Heart left ventricle (tissue), 13 donors: ENCODE data around the gene ZNF14.
A peak's percentile ranks its signal among the peaks of the same experiment; 100 is the strongest.

Experiments used
- POLR2A ChIP-seq, 2 donors: fragments of 450-650 bp; IDR thresholded peaks; one replicate each; pipeline ENCODE4 v1.6.1; 2017; ENCODE audit warnings: antibody characterized with exemption in 2 of 2, mild to moderate bottlenecking in 2 of 2, moderate library complexity in 2 of 2
- TF ChIP-seq, protein P1 (sequence below), 12 donors: fragments of 200-600 bp; sonication (generic) in 4 of 12; IDR thresholded peaks; one replicate each; pipeline versions ENCODE4 v1.5.0 to v1.8.0; 2018 to 2022; ENCODE audit warnings: antibody characterized with exemption in 12 of 12, mild to moderate bottlenecking in 5 of 12
- donor health status: ischemic (EF 13 %, LVEDD 7.1; RV severe dilation, severe dysfunction).
- donor health status: DM: no; HTN: yes; CAD: no.
- donor health status: DM: no; HTN: no; CAD: no.
- donor health status: ischemic (EF 25% LVEDD 6.9; RV normal size, moderate dysfunction).
- donor health status: ischemic (EF 25% LVEDD 5.7; RV mildly dilated, moderate dysfunction).
- donor health status: ischemic (EF 35%, LVEDD 5.7; RV mildly dilated, moderate dysfunction).
- donor health status: nonischemic (EF 11% LVEDD 7.7; RV severe dilation, severe dysfunction).
- donor health status: DM: yes; HTN: yes; CAD: no.
- donor health status: PGD.
- donor health status: ischemic (EF 29% LVEDD 5.4; RV normal size, mild dysfunction).
- donor health status: nonischemic (EF 23%, LVEDD 6.1; RV moderate dilation, normal function).

DNA sequence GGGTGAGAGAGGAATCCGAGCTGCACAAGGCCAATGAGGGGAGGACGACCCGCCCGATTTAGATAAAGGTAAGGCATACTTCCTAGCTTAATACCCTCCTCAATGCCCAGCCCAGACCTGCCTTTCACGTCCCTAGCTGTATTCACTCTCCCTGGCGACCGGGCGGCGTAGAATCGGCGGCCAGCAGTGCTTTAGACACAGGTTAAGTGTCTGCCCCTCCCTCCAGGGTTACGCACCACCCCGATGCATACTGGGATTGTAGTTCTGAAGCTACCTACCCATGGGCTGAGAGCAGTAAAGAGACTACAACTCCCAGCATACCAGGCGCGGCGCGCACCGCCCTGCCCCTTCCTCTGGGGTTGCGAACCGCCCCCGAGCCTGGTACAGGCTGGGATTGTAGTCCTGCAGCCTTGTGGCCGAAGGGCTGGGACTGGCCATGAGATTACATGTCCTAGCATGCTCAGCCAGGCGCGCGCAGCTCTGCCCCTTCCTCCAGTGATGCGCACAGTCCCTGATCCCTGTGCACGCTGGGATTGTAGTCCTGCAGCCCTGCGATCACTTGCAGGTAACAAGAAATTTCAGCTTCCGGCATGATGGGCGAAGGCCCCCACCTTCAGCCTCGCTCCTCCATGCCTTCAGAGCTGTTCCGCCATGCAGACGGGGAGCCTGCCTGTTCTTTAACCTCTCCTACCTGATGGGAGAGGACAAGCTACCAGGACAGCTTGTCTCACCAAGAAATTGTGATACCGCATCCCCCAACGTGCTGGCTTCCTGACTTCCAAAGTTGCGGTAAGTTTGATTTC, 43.5 kb upstream of the ZNF14 start:
- TF ChIP-seq, protein P1, sequence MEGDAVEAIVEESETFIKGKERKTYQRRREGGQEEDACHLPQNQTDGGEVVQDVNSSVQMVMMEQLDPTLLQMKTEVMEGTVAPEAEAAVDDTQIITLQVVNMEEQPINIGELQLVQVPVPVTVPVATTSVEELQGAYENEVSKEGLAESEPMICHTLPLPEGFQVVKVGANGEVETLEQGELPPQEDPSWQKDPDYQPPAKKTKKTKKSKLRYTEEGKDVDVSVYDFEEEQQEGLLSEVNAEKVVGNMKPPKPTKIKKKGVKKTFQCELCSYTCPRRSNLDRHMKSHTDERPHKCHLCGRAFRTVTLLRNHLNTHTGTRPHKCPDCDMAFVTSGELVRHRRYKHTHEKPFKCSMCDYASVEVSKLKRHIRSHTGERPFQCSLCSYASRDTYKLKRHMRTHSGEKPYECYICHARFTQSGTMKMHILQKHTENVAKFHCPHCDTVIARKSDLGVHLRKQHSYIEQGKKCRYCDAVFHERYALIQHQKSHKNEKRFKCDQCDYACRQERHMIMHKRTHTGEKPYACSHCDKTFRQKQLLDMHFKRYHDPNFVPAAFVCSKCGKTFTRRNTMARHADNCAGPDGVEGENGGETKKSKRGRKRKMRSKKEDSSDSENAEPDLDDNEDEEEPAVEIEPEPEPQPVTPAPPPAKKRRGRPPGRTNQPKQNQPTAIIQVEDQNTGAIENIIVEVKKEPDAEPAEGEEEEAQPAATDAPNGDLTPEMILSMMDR (IDR thresholded peaks at IDR 0.05) = peak in 2 of 12 donors; percentile 16 to 24
- peak in 1 of 2 donors; percentile 64 for TF ChIP-seq POLR2A (IDR thresholded peaks at IDR 0.05)
